Measurements from ENCODE around the gene PRKACB.

Gene PRKACB

GRCh38 chr1:84108900-84109578 is 35.0 kb upstream of the PRKACB start:
- Histone ChIP-seq H3K79me2 (ENCODE audit: control insufficient read depth, low read length) (no peaks in the 10 kb centered on the region), H4K20me1 (ENCODE audit: control insufficient read depth, insufficient read depth, low read depth, low read length) (no peaks in the 10 kb centered on the region), H3K9me2 (replicated peaks; ENCODE audit: control insufficient read depth, low read length) (no peaks in the 10 kb centered on the region), H3K4me1 (ENCODE audit: control insufficient read depth, low read length) (no peaks in the 10 kb centered on the region), H3K4me2 (ENCODE audit: low read length) (no peak overlapping the region), H3K36me3 (ENCODE audit: control insufficient read depth, low read length) (no peaks in the 10 kb centered on the region; the same call in 1 of the 2 replicates), H3K27ac (ENCODE audit: low read depth, low read length) (no peak overlapping the region), H3F3A (ENCODE audit: control insufficient read depth, insufficient read depth) (no peaks in the 10 kb centered on the region), H3K27me3 (ENCODE audit: control insufficient read depth, low read length) (no peaks in the 10 kb centered on the region), H3K4me3 (ENCODE audit: low read length) (no peak overlapping the region), H3K9me3 (ENCODE audit: control insufficient read depth, insufficient read depth, low read length) (peaks cover 3% of the 10 kb centered on the region; the same call in 1 of the 2 replicates)
- no peak for TF ChIP-seq EZH2phosphoT487 (IDR thresholded peaks at IDR 0.05; ENCODE audit: borderline replicate concordance, low read length)
- TF ChIP-seq CTCF (IDR thresholded peaks at IDR 0.05; ENCODE audit: low read depth, low read length, poor library complexity, severe bottlenecking) = no peak

DNA sequence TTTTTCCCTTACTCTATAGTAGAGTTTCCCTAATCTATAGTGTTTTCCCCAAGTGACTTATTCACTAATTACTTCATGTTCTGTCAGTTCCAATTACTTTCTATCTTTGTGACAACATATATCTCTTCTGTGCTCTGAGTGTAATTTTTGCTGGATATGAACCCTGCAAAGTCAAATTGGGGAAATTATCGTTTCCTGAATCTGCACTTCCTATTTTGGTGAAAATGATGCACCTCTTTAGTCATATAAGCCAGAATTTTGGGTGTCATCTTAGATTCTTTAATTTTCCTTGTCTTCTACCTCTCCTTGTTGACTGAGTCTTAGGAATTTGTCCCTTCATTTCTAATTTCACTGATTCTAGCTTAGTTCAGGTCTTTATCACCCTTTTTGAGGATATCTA is 33.4 kb upstream of the PRKACB start:
- no peak overlapping the region for H3K4me2 ChIP-seq (ENCODE audit: low read length)
- no peaks in the 10 kb centered on the region for H3K4me1 ChIP-seq (ENCODE audit: control insufficient read depth, low read length)
- H3K4me3 ChIP-seq (ENCODE audit: low read length) = no peak overlapping the region
- peaks cover 3% of the 10 kb centered on the region; the same call in 1 of the 2 replicates for H3K9me3 ChIP-seq (ENCODE audit: control insufficient read depth, insufficient read depth, low read length)
- H3K27me3 ChIP-seq (ENCODE audit: control insufficient read depth, low read length) = no peaks in the 10 kb centered on the region
- no peaks in the 10 kb centered on the region for H3F3A ChIP-seq (ENCODE audit: control insufficient read depth, insufficient read depth)
- no peak overlapping the region for H3K27ac ChIP-seq (ENCODE audit: low read depth, low read length)
- no peaks in the 10 kb centered on the region for H4K20me1 ChIP-seq (ENCODE audit: control insufficient read depth, insufficient read depth, low read depth, low read length)
- TF ChIP-seq CTCF (IDR thresholded peaks at IDR 0.05; ENCODE audit: low read depth, low read length, poor library complexity, severe bottlenecking) (no peak), EZH2phosphoT487 (IDR thresholded peaks at IDR 0.05; ENCODE audit: borderline replicate concordance, low read length) (no peak)
- no peaks in the 10 kb centered on the region for H3K9me2 ChIP-seq (replicated peaks; ENCODE audit: control insufficient read depth, low read length)
- no peaks in the 10 kb centered on the region for H3K79me2 ChIP-seq (ENCODE audit: control insufficient read depth, low read length)
- no peaks in the 10 kb centered on the region for H3K36me3 ChIP-seq (ENCODE audit: control insufficient read depth, low read length)

DNA sequence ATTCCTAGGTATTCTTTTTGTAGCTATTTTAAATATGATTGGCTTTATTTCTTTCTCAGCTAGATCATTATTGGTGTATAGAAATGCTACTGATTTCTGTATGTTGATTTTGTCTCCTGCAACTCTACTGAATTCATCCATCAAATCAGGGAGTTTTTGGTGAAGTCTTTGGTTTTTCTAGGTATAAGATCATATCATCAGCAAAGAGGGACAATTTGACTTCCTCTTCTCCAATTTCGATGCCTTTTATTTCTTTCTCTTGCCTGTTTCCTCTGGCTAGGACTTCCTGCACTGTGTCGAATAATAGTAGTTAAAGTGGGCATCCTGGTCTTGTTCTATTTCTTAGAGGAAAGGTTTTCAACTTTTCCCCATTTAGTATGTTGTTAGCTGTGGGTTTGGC is 27.5 kb upstream of the PRKACB start:
- TF ChIP-seq CTCF (IDR thresholded peaks at IDR 0.05; ENCODE audit: low read depth, low read length, poor library complexity, severe bottlenecking) (no peak), EZH2phosphoT487 (IDR thresholded peaks at IDR 0.05; ENCODE audit: borderline replicate concordance, low read length) (no peak)
- H4K20me1 ChIP-seq (ENCODE audit: control insufficient read depth, insufficient read depth, low read depth, low read length) = no peaks in the 10 kb centered on the region
- H3K9me2 ChIP-seq (replicated peaks; ENCODE audit: control insufficient read depth, low read length) = no peaks in the 10 kb centered on the region
- no peaks in the 10 kb centered on the region for H3K4me1 ChIP-seq (ENCODE audit: control insufficient read depth, low read length)
- H3K27ac ChIP-seq (ENCODE audit: low read depth, low read length) = no peak overlapping the region
- no peaks in the 10 kb centered on the region for H3K9me3 ChIP-seq (ENCODE audit: control insufficient read depth, insufficient read depth, low read length)
- H3K4me2 ChIP-seq (ENCODE audit: low read length) = no peak overlapping the region
- no peaks in the 10 kb centered on the region for H3K27me3 ChIP-seq (ENCODE audit: control insufficient read depth, low read length)
- H3K36me3 ChIP-seq (ENCODE audit: control insufficient read depth, low read length) = no peaks in the 10 kb centered on the region
- no peaks in the 10 kb centered on the region for H3F3A ChIP-seq (ENCODE audit: control insufficient read depth, insufficient read depth)
- no peaks in the 10 kb centered on the region for H3K79me2 ChIP-seq (ENCODE audit: control insufficient read depth, low read length)
- no peak overlapping the region for H3K4me3 ChIP-seq (ENCODE audit: low read length)

All from DOHH2 (cell line).